Tibial nerve (tissue), 4 donors: ENCODE measurements around the gene IFNG.

Experiments
- CTCF ChIP-seq, 5 experiments: fragments of 200-600 bp in 3 of 5; fragments of 450-650 bp in 2 of 5; sonication (generic) in 3 of 5; IDR thresholded peaks; one replicate each; pipeline ENCODE4 v1.5.1; 2016 to 2019; ENCODE audit warnings: antibody characterized with exemption in 5 of 5, mild to moderate bottlenecking in 3 of 5, moderate library complexity in 2 of 5
- EP300 ChIP-seq, 2 donors: sonication (generic); formaldehyde crosslinking; IDR thresholded peaks; one replicate each; pipeline ENCODE4 v1.6.1; 2017; ENCODE audit warnings: antibody characterized with exemption in 2 of 2, mild to moderate bottlenecking in 1 of 2
- POLR2A ChIP-seq, 2 donors: fragments of 450-650 bp; IDR thresholded peaks; one replicate each; pipeline ENCODE4 v1.6.1; 2017; ENCODE audit warnings: antibody characterized with exemption in 2 of 2, mild to moderate bottlenecking in 2 of 2, moderate library complexity in 2 of 2

- TF ChIP-seq CTCF (IDR thresholded peaks at IDR 0.05), result no peak
- TF ChIP-seq POLR2A (IDR thresholded peaks at IDR 0.05), result no peak
- no peak for TF ChIP-seq EP300 (IDR thresholded peaks at IDR 0.05)
These were observed 52.9 kb downstream of the IFNG start for GRCh38 chr12:68106660-68107059.
